Inflammatory macrophage treated with lipopolysaccharide for 1 hour (primary cell): ENCODE results near the gene LY6G5C.

ENCODE experiments used
- DNase-seq, 2 donors: peaks; one replicate each; pipeline ENCODE4 v3.0.0-alpha.2; 2020 to 2022

Gene LY6G5C, protein sequence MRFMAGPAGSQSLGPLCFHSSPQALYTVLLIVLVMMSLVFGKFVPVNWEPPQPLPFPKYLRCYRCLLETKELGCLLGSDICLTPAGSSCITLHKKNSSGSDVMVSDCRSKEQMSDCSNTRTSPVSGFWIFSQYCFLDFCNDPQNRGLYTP

GRCh38 chr6:31680226-31681134, at the start of gene LY6G5C:
TSS of gene LY6G5C (minus strand) at chr6:31681067. CDS start at chr6:31680373, 694 bp downstream.
- peak; percentile 50 to 73 for DNase-seq

DNA sequence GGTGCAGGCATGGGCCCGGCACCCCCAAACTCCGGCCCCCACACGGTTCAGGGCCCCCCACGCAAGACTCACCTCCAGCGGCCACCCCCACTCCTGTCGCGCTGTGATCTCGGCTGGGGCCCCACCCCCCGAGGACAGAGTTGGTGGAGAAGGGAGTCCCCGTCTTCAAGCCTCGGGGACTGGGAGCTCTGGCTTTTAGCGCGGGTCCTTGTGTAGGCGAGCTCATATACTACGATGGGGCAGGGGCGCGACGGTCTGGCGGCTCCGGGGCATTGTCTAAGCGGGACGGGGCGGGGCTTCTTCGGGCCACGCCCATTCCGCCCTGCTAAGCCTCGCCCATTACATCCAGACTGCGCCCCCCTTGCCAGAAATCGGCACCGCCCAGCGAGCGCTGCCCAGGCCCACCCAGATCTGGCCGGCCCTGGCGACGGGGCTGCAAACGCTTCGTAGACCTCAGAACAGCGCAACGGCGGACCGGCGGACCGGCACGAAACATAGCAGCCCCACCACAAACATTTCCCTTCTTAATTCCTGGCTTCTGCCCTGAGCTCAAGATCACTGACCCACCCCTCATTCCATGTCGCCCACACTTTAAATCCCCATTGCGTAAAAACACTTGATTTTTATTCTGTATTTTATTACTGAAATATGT, 49.2 kb upstream of the LY6G5C start:
- DNase-seq, result peak; percentile 62 to 77

DNA sequence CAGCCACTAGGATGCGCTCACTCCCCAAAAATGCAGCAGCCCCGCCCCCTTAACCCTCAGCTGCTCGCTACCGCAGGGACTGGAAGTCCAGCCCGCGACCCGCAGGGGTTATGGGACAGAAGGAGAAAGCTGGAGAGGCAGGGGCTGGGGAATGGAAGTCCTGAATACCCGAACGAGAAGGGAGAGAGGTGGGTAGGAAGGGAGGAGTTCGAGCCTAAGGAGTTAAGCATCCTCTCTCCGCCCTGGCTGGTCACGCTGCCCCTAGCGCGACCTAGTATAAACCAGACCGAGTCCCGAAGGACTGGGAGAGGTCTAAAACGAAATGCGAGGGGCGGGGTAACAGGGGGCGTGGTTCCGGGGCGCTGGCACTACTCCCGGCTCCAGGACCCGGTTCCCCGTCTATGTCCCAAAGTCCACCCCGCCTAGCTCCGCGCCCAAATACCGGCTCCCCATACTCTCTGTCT, 48.7 kb upstream of the LY6G5C start:
- peak; percentile 83 to 89 for DNase-seq

DNA sequence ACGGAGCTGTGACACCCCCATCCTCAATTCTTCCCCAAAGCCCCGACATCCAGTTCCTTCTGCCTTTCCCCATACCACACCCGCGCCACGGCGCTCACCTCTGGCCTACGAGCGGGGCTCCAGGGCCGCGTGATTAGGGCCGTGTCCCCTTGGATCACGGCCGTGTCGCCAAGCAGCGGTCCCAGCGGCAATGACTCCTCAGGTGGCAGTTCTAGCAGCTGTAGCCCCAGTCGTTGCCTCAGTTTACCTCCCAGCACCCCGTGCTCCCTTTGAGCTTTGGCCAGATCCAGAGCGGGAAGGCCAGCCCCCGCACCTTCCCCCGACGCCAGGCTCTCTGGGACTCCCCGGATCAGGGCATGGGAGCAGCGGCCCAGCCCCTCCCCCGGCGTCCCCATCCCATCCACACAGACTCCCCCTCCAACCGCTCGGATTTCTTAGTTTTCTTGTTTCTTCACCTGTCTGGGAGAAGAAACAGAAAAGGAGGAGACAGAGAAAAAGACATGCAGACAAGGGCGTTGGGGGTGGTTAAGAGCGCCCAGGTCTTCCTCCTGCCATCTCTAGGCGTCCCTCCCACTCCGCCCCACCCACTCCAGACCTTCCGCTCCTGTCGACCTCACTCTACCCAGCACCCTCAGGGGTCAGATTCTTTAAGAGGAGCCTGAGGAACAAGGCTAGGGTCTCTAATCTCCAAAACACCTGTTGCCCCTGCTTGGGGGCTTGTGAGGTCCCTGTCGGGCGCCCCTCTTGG, 48.1 kb upstream of the LY6G5C start, which contains the start of gene DDAH2:
Gene DDAH2, minus strand, starts transcription at position 533 of the 748 bp plus-strand sequence. Its CDS starts 138 bp downstream, at position 395.
- no peak for DNase-seq

- DNase-seq, result no peak
These were observed 47.1 kb upstream of the LY6G5C start for GRCh38 chr6:31727717-31728671.

GRCh38 chr6:31727034-31727716, 46.3 kb upstream of the LY6G5C start:
- peak; percentile 78 to 85 for DNase-seq

DNA sequence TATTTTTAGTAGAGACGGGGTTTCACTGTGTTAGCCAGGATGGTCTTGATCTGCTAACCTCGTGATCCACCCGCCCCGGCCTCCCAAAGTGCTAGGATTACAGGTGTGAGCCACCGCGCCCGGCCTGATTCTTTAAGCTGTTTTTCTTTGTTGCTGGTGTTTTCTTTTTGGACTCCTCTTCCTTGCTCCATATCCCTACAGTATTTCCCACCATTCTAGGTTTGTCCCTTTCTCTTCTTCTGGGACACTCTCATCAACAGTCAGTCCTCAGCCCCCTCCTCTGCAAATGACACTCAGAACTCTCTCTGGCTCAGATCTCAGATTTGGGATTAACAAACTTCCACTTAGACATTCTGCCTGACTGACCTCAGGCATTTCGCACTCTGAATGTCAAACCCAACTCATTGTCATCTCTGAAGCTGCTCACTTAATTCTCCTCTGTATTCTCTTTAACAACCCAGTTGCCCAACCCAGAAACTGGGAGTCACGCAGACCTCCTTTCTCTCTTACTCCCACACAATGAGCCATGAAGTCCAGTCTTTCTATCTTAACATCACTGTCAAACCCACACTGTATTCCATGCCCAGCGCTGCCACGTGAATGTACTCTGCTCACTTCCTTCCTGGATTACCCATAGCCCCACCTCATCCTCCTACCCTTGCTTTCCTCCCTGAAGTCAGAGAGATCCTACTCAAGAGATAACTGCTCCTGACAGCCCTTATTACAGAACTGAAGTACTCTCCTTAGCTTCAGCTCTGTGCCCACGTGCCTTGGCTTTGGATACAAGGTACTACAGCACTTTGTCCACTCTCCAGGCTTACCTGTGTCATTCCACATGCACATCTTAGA, 44.9 kb upstream of the LY6G5C start:
- DNase-seq, result peak; percentile 84 to 96

- DNase-seq, result no peak
These were observed 43.3 kb upstream of the LY6G5C start for GRCh38 chr6:31723980-31724691.

GRCh38 chr6:31723245-31723979, 42.5 kb upstream of the LY6G5C start, which contains the start of gene MPIG6B:
TSS of gene MPIG6B (plus strand) at chr6:31723373. CDS start at chr6:31723384, 11 bp downstream.
- no peak for DNase-seq

DNA sequence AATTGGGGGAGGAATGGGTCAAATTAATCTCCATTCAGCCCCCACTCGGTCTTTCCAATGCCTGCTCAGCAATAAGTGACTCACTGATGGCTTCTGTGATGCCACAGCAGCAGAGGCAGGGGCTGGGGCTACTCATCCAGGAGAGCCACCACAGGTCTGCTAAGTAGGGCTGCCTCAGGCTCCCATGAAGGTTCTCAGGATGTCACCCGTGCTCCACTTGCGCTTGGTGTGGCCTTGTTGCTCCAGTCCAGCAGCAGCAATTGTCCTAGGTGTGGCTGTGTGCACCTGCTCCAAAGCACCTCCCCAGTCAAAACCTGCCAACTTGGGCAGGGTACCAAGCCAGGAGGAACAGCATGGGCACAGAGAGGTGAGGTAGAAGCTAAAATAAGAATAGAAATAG, 41.3 kb upstream of the LY6G5C start:
- DNase-seq, result no peak

DNA sequence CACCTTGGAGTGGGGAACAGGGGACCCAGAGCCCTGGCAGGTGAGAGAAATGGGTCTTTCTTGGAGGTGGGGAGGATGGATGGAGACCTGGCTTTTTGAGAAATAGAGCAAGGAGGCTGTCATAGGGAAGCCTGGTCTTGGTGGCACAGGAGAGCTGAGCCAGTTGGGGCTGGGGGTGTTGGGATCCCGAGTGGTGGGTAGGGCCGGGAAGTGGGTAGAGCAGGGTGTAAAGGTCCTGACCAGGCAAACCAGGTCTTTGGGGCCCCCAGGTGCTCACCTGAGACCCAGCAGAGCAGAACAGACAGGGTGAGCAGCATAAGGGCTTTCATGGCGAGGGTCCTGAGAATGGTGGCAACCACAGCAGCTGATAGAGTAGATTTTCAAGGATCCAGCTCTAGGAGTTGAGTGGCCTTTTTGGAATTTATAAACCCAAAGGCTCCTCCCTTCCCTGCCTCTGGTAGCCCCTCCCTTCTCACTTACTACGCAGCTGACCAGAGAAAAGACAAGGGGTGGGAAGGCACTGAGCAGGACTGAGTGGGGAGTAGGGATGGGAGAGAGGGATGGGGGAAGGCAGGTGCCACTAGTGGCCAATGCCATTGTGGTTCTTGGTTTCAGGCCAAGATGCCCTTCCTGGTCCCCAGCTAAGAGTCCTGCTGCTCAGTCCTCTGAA, 40.6 kb upstream of the LY6G5C start, which contains the start of gene LY6G6C:
Gene LY6G6C, minus strand, starts transcription at position 396 of the 670 bp plus-strand sequence. Its CDS starts 67 bp downstream, at position 329.
- no peak for DNase-seq

DNA sequence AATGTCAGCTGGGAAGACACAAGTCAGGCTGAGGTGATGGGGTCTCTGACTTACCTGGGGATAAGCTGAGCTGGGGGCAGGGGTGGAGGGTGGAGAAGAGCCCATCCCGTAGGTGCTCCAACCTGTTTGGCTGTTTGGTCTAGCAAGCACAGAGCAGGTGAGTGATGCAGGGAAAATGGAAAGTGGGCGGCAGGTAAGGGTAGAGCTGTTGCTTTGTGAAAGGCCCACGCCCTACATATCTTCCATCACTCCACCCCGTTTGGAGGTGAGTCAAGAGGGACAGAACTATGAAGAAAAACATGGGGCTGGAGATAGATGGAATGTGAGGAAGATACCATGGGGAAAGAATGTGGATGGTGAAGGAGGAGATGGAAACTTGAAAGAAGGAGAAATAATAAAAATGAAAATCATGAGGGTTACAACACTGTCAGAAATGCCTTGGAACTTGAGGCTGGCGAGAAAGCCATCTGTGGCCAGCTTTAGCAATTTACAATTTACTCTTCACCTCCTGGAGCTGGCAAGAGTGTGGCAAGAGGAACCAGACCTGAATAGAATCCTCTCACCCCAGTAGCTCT, 39.4 kb upstream of the LY6G5C start:
- DNase-seq, result no peak

- no peak for DNase-seq
These were observed 38.1 kb upstream of the LY6G5C start for GRCh38 chr6:31719001-31719400.

GRCh38 chr6:31718265-31718664, 37.4 kb upstream of the LY6G5C start:
- DNase-seq, result no peak

DNA sequence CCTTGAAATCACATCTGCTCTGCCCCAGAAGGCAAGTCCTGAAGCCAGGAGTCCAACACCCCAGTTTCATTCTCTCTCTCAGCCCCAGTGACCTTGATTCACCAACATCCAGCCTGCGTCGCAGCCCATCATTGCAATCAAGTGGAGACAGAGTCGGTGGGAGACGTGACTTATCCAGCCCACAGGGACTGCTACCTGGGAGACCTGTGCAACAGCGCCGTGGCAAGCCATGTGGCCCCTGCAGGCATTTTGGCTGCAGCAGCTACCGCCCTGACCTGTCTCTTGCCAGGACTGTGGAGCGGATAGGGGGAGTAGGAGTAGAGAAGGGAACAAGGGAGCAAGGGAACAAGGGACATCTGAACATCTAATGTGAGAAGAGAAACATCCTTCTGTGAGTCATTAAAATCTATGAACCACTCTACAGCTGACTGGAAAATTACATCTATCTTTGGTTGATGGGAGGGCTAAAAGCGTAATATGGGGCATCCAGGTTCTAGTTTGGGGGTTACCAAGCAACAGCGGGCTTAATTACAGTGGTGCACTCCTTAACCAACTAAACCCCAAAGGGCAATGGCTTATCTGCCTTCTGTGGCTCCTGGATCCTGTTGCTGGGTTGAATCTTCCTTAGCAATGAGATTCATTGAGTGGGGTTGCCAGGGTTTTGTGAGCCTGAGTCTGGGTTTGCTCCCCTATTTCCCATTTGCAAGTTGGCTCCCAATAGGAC, 36.8 kb upstream of the LY6G5C start:
- DNase-seq, result no peak
